Left renal pelvis (tissue), 4 donors: ENCODE data around the gene F2RL3. TPM values are rescaled to one million over a fixed set of nuclear protein-coding genes. Genes with fewer than 3 reads are reported as not detected.

ENCODE experiments used
- DNase-seq, 4 donors: peaks; one replicate each; pipeline ENCODE4 v3.0.0-alpha.2; 2013; ENCODE audit warnings: low read depth in 4 of 4, low spot score in 3 of 4
- polyA plus RNA-seq, 4 donors: library from polyadenylated mRNA; unstranded; fragments of 120-200 nt; gene quantifications; one replicate each; pipeline ENCODE4 v1.2.1, GENCODE V29; 2013; ENCODE audit not compliant: insufficient read length in 4 of 4

The F2RL3 gene
- polyA plus RNA-seq, 4 donors, result 0.59 to 1.0 (median 0.85) TPM

- DNase-seq, result no peak
These were observed 4.3 kb downstream of the F2RL3 start for GRCh38 chr19:16892868-16893685.

GRCh38 chr19:16893686-16893989, 4.8 kb downstream of the F2RL3 start:
- DNase-seq, result no peak

GRCh38 chr19:16894080-16894479, 5.3 kb downstream of the F2RL3 start:
- no peak for DNase-seq

- no peak for DNase-seq
These were observed 6.8 kb downstream of the F2RL3 start for GRCh38 chr19:16895467-16896145.

- no peak for DNase-seq
These were observed 7.6 kb downstream of the F2RL3 start for GRCh38 chr19:16896146-16897028.

GRCh38 chr19:16897029-16897855, 8.4 kb downstream of the F2RL3 start:
- DNase-seq, result peak; percentile 74 to 86 (median 82)

GRCh38 chr19:16897856-16898161, 9.0 kb downstream of the F2RL3 start:
- no peak for DNase-seq

GRCh38 chr19:16898361-16899015, 9.7 kb downstream of the F2RL3 start:
- DNase-seq, result peak in 1 of 4 donors; percentile 51

- no peak for DNase-seq
These were observed 10.8 kb downstream of the F2RL3 start for GRCh38 chr19:16899566-16900075.

GRCh38 chr19:16901491-16902175, 12.8 kb downstream of the F2RL3 start:
- no peak for DNase-seq

- no peak for DNase-seq
These were observed 13.7 kb downstream of the F2RL3 start for GRCh38 chr19:16902545-16902944.

GRCh38 chr19:16903347-16903746, 14.5 kb downstream of the F2RL3 start:
- DNase-seq, result no peak

- DNase-seq, result no peak
These were observed 15.8 kb downstream of the F2RL3 start for GRCh38 chr19:16904599-16904998.

- no peak for DNase-seq
These were observed 20.0 kb downstream of the F2RL3 start for GRCh38 chr19:16908759-16909158.

GRCh38 chr19:16911046-16911445, 22.2 kb downstream of the F2RL3 start:
- no peak for DNase-seq

GRCh38 chr19:16912780-16913179, 24.0 kb downstream of the F2RL3 start:
- no peak for DNase-seq

- no peak for DNase-seq
These were observed 25.6 kb downstream of the F2RL3 start for GRCh38 chr19:16914421-16914820.

GRCh38 chr19:16915135-16915534, 26.3 kb downstream of the F2RL3 start:
- DNase-seq, result no peak

- no peak for DNase-seq
These were observed 26.9 kb downstream of the F2RL3 start for GRCh38 chr19:16915734-16916133.
